Ovary (tissue), 3 donors: ENCODE measurements around the gene CSNK2A1.

Experiments
- CTCF ChIP-seq, 3 donors: fragments of 450-650 bp in 2 of 3; fragments of 200-600 bp in 1 of 3; IDR thresholded peaks; one replicate each; pipeline versions ENCODE4 v1.5.1 to v1.8.0; 2016 to 2022; ENCODE audit warnings: antibody characterized with exemption in 3 of 3, mild to moderate bottlenecking in 1 of 3
- EP300 ChIP-seq: sonication (generic); formaldehyde crosslinking; IDR thresholded peaks from one replicate; pipeline ENCODE4 v1.6.1; 2017; ENCODE audit warnings: antibody characterized with exemption
- POLR2A ChIP-seq: fragments of 450-650 bp; IDR thresholded peaks from one replicate; pipeline ENCODE4 v1.6.1; 2017; ENCODE audit warnings: antibody characterized with exemption, mild to moderate bottlenecking, moderate library complexity
- donor health status: DM: no; HTN: no; CAD: no.

- TF ChIP-seq EP300 (no peak), CTCF (IDR thresholded peaks at IDR 0.05) (no peak), POLR2A (no peak)
Measured at GRCh38 chr20:536426-537010, 7.1 kb downstream of the CSNK2A1 start.
